ENCODE measurements around the gene NFKB2. TPM values are rescaled to one million over a fixed set of nuclear protein-coding genes. Genes with fewer than 3 reads are reported as not detected.

The NFKB2 gene
- total and polyA plus RNA-seq, 4 donors, result 6.4 to 16.6 (median 12.2) TPM

DNA sequence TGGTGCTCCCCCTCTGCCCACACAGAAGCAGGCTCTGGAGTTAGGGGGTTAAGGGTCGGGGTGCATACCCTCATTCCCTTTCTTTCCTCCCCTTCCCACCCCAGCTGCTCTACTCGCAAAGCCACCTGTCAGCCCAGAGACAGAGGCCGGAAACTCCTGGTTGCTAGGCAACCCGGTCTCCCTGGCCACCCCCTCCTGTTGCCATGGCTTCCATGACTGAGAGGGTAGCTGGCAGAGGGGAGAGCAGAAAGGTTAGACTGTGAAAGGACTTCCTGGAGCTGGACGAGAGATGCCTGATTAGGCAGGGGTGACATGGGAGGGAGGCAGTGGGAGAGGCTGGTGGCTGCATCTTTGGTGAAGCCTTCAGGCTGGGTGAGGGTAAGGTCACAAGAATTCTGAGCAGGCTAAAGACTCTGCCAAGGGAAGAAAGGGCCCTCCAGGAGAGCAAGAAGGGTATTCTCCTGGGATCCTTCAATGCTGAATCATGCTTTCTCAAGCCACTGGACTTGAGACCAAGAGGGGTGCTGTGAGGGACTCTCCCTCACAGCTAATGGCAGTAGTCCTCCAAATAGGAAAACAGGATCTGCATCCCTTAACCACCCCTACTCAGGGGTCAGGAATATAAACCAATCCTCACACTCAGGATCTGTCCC, 17.7 kb downstream of the NFKB2 start:
- H3K27ac ChIP-seq (ENCODE audit: low read depth, low read length), result peak overlapping the region; percentile 42
- DNase-seq (ENCODE audit: low read depth in 4 of 6, low spot score in 6 of 6), result peak in 2 of 6 donors; percentile 70 to 89
- WGBS (ENCODE audit: insufficient coverage), result 2% methylated on average over 3 of the region's 5 CpGs
- H3K9me3 ChIP-seq (ENCODE audit: control insufficient read depth, insufficient read depth, low read length), result no peaks in the 10 kb centered on the region
- peaks cover 7% of the 10 kb centered on the region for H3K27me3 ChIP-seq (ENCODE audit: control insufficient read depth, insufficient read depth, low read length)
- H3K4me1 ChIP-seq (ENCODE audit: control insufficient read depth, insufficient read depth, low read length), result peaks cover 70% of the 10 kb centered on the region
- H3K36me3 ChIP-seq (ENCODE audit: control insufficient read depth, insufficient read depth, low read length), result peaks cover 40% of the 10 kb centered on the region
- H3K4me3 ChIP-seq (ENCODE audit: low read depth, low read length), result no peak overlapping the region

DNA sequence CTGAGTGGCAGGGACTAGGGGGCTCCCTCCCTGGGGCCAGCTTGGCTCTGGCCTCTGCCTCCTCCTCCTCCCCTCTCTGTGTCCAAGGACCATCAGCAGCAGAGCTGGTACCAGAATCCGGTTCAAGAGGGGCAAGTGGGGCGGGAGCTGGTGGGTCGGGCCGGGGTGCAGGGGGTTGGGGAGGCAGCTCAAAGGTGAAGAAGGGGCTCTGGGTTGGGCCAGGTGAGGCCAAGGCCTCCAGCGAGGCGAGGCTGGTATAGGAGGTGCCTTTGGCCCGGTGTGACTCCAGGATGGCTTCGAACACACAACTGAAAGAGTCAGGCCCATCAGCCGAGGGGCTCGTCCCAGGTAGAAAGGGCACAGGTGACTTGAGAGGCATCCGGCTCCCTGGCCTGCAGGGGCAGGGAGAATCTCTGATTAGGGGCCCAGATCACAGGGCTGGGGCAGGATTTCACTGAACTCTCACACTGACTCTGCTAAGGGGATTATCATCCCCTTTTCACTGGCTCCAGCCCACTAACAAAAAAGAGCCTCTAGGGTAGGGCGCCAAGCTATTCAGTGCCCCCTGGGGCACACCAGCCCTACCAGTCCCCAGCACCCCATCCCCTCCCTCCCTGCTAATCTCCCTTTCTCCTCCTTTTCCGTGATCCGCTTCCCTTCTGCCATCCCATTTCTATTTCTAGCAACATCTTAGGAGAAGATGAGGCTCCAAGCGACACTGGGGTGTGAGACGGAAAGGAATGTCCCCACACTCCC, 18.5 kb downstream of the NFKB2 start:
- DNase-seq (ENCODE audit: low read depth in 4 of 6, low spot score in 6 of 6), result no peak
- 75% methylated on average over 16 of the region's 16 CpGs for WGBS (ENCODE audit: insufficient coverage)
- H3K36me3 ChIP-seq (ENCODE audit: control insufficient read depth, insufficient read depth, low read length), result peaks cover 40% of the 10 kb centered on the region
- H3K27me3 ChIP-seq (ENCODE audit: control insufficient read depth, insufficient read depth, low read length), result peaks cover 10% of the 10 kb centered on the region
- H3K4me3 ChIP-seq (ENCODE audit: low read depth, low read length), result no peak overlapping the region
- no peaks in the 10 kb centered on the region for H3K9me3 ChIP-seq (ENCODE audit: control insufficient read depth, insufficient read depth, low read length)
- no peak overlapping the region for H3K27ac ChIP-seq (ENCODE audit: low read depth, low read length)
- H3K4me1 ChIP-seq (ENCODE audit: control insufficient read depth, insufficient read depth, low read length), result peaks cover 73% of the 10 kb centered on the region

DNA sequence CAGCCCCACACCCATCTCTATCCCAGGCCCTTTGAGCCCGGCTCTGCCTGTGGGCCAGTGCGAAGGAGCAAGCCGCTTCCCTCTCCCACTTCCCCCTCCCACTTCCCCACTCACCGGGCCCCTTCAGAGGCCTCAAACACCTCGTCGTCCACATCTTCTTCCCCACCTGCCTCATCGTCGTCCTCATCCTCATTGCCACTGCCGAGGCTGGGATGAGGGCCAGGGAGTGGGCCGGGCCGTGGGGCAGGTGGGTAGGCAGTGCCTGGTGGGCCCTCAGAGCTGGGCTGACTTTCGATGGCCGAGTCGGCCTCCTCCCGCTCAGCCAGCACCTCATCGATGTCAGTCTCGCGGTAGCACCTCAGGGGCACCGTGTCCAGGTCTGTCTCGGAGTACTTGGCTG, 19.2 kb downstream of the NFKB2 start:
- peaks cover 11% of the 10 kb centered on the region for H3K27me3 ChIP-seq (ENCODE audit: control insufficient read depth, insufficient read depth, low read length)
- WGBS (ENCODE audit: insufficient coverage), result 52% methylated on average over 15 of the region's 20 CpGs
- DNase-seq (ENCODE audit: low read depth in 4 of 6, low spot score in 6 of 6), result no peak

DNA sequence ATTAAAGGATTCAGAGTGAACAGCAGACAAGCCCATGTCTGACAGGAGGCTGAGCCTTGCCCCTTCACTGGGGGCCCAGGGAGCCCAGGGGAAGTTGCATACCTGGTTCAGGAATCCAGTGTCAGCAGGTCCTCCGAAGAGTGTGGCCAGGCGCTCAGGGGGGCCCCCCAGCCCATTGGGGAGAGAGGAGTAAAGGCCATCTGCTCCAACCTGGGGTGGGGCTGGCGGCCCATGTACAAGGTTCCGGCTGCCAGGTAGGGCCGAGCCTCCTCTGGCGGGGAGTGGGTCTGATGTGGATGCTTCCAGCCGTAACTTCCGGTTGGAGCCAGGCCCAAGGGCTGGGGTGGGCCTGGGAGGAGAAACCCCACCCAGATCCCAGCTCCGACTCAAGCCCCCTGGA, 20.8 kb downstream of the NFKB2 start:
- peaks cover 3% of the 10 kb centered on the region for H3K27me3 ChIP-seq (ENCODE audit: control insufficient read depth, insufficient read depth, low read length)
- no peak overlapping the region for H3K4me3 ChIP-seq (ENCODE audit: low read depth, low read length)

More for the DNA sequence above, 19.2 kb downstream of the NFKB2 start:
- Histone ChIP-seq H3K36me3 (ENCODE audit: control insufficient read depth, insufficient read depth, low read length) (peaks cover 40% of the 10 kb centered on the region), H3K4me1 (ENCODE audit: control insufficient read depth, insufficient read depth, low read length) (peaks cover 74% of the 10 kb centered on the region), H3K9me3 (ENCODE audit: control insufficient read depth, insufficient read depth, low read length) (no peaks in the 10 kb centered on the region), H3K27ac (ENCODE audit: low read depth, low read length) (no peak overlapping the region), H3K4me3 (ENCODE audit: low read depth, low read length) (no peak overlapping the region)

DNA sequence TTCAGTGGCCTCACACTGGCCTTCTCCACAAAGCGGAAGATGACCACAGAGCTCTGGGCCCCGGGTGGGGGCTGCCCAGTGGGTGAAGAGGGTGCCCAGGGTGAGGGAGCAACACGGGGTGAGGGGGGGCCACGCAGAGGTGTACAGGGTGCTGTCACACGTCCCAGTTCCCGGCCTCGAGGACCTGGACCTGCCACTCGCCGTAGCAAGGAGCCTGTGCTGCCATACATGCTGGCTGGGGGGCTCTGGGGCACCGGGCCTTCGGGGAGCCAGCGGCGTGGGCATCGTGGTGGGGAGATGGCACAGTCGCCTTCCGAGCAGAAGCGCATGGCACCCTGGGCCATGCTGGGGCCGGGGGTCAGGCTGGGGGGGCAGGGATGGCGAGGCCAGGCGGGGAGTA, 21.2 kb downstream of the NFKB2 start:
- H3K4me1 ChIP-seq (ENCODE audit: control insufficient read depth, insufficient read depth, low read length), result peaks cover 69% of the 10 kb centered on the region
- no peak overlapping the region for H3K27ac ChIP-seq (ENCODE audit: low read depth, low read length)
- no peak for DNase-seq (ENCODE audit: low read depth in 4 of 6, low spot score in 6 of 6)
- peaks cover 3% of the 10 kb centered on the region for H3K27me3 ChIP-seq (ENCODE audit: control insufficient read depth, insufficient read depth, low read length)
- no peak overlapping the region for H3K4me3 ChIP-seq (ENCODE audit: low read depth, low read length)
- H3K9me3 ChIP-seq (ENCODE audit: control insufficient read depth, insufficient read depth, low read length), result no peaks in the 10 kb centered on the region
- WGBS (ENCODE audit: insufficient coverage), result 89% methylated on average over 20 of the region's 20 CpGs
- peaks cover 40% of the 10 kb centered on the region for H3K36me3 ChIP-seq (ENCODE audit: control insufficient read depth, insufficient read depth, low read length)

More for the DNA sequence above, 20.8 kb downstream of the NFKB2 start:
- DNase-seq (ENCODE audit: low read depth in 4 of 6, low spot score in 6 of 6), result no peak
- Histone ChIP-seq H3K27ac (ENCODE audit: low read depth, low read length) (no peak overlapping the region), H3K36me3 (ENCODE audit: control insufficient read depth, insufficient read depth, low read length) (peaks cover 40% of the 10 kb centered on the region), H3K4me1 (ENCODE audit: control insufficient read depth, insufficient read depth, low read length) (peaks cover 70% of the 10 kb centered on the region), H3K9me3 (ENCODE audit: control insufficient read depth, insufficient read depth, low read length) (no peaks in the 10 kb centered on the region)
- WGBS (ENCODE audit: insufficient coverage), result 78% methylated on average over 7 of the region's 9 CpGs

DNA sequence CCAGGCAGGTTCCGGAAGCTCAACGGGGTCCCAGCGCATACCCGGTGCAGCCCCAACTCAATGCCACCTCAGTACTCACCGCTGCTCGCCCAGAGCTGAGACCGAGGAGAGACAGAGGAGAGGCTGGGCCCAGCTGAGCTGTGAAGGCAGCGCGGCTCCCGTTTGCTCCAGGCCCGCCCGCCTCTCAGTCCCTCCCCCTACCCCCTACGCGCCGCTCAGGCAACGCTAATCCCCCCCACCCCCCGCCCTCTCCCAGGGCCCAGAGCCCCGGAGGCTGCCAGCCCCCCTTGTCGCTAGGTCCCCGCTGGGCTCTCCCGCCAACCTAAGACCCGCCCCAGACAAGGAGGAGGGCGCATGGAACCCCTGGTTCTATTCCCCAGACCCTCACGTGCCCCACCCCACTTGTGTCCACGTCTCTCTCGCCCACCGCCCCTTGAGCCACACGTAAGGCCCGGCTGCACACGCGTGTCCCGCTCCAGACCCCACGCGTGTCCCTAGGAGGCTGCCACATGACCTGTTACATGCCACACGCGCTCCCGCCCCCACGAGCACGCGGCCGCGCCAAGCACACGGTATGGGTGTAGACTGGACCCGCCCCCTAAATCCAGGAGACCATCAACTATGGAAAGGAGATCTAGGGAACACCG, 23.2 kb downstream of the NFKB2 start, which contains the start of gene PSD:
PSD (minus strand) TSS at position 164 of the 647 bp plus-strand sequence. CDS start 1,747 bp downstream, outside the sequence.
- peak within 1 kb of the TSS; percentile 95 for H3K4me3 ChIP-seq (ENCODE audit: low read depth, low read length)
- DNase-seq (ENCODE audit: low read depth in 4 of 6, low spot score in 6 of 6), result peak in 2 of 6 donors; percentile 78 to 87
- H3K4me1 ChIP-seq (ENCODE audit: control insufficient read depth, insufficient read depth, low read length), result peaks cover 69% of the 10 kb centered on the region
- peak within 1 kb of the TSS; percentile 96 for H3K27ac ChIP-seq (ENCODE audit: low read depth, low read length)
- no peaks in the 10 kb centered on the region for H3K9me3 ChIP-seq (ENCODE audit: control insufficient read depth, insufficient read depth, low read length)
- H3K36me3 ChIP-seq (ENCODE audit: control insufficient read depth, insufficient read depth, low read length), result peaks cover 37% of the 10 kb centered on the region
- peaks cover 3% of the 10 kb centered on the region for H3K27me3 ChIP-seq (ENCODE audit: control insufficient read depth, insufficient read depth, low read length)
- 1% methylated on average over 34 of the region's 45 CpGs for WGBS (ENCODE audit: insufficient coverage)

DNA sequence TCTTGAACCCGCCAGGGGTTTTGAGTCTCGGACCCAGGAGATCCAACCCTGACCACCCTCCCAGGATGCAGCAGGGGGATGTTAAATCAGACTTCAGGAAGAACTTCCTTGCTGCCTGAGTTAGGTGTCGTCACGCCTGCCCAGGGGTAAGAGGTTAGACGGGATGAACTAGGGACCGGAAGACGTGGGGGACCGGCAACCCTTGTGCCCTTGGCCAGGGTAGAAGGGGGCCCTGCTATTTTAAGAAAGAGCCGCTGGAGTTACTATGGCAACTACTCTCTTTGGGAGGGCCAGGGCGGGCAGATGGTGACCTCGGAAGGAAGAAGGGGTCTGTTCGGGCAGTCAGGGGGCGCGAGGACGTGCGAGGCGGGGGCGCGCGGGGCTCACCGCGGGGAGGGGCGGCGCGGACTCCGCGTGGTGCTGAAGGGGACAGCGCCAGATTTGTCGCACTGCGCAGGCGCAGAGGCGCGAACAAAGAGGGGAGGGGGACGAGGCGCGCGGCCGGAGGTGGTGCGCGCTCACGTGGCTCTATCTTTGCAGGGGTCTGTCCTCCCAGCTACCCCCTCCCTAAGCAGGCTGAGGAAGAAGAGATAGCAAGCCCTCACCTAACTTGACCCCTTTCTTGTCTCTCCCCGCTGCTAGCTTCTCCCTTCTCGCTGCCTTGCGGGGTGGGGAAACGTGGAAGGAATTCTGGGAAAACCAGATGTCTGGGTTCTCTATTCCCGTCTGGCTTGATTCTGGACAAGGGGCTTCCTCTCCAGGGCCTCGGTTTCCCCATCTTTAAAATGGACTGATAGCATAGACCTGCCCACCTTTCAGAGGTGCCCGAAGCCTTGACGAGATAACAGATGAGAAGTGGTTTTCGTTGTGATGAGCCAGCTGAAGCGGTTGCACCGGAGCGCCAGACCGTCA, 24.0 kb downstream of the NFKB2 start:
- WGBS (ENCODE audit: insufficient coverage), result under 1% methylated on average over 42 of the region's 54 CpGs
- Histone ChIP-seq H3K9me3 (ENCODE audit: control insufficient read depth, insufficient read depth, low read length) (no peaks in the 10 kb centered on the region), H3K27ac (ENCODE audit: low read depth, low read length) (peak overlapping the region; percentile 96), H3K4me3 (ENCODE audit: low read depth, low read length) (peak overlapping the region; percentile 95), H3K4me1 (ENCODE audit: control insufficient read depth, insufficient read depth, low read length) (peaks cover 69% of the 10 kb centered on the region), H3K27me3 (ENCODE audit: control insufficient read depth, insufficient read depth, low read length) (peaks cover 3% of the 10 kb centered on the region), H3K36me3 (ENCODE audit: control insufficient read depth, insufficient read depth, low read length) (peaks cover 39% of the 10 kb centered on the region)
- DNase-seq (ENCODE audit: low read depth in 4 of 6, low spot score in 6 of 6), result peak in 3 of 6 donors; percentile 81 to 97 (median 95)

DNA sequence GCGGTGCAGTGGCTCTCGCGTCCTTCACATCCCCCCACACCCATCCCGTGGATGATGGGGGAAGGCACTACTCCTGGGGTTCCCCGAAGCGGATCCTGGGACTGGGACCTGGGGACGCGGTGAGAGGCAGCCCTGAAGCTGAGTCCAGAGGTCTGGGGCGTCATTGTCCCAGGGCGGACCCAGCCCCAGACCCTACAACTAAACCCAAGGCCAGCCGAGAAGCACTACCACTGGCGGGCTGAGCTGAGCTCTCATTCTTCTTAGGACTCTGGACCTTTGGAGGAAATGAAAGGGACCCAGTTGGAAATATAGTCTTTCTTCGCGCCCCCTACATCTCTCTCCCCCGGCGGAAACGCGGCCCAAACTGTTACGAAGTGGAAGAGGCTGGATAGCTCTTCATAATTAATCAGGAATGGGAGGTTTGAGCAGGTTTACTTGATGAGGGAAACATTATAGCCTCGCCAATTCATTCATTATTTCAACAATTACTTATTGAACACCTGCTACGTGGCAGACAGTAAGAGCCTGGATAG, 24.7 kb downstream of the NFKB2 start:
- Histone ChIP-seq H3K4me1 (ENCODE audit: control insufficient read depth, insufficient read depth, low read length) (peaks cover 76% of the 10 kb centered on the region), H3K4me3 (ENCODE audit: low read depth, low read length) (peak overlapping the region; percentile 95), H3K27ac (ENCODE audit: low read depth, low read length) (peak overlapping the region; percentile 96), H3K36me3 (ENCODE audit: control insufficient read depth, insufficient read depth, low read length) (peaks cover 40% of the 10 kb centered on the region), H3K9me3 (ENCODE audit: control insufficient read depth, insufficient read depth, low read length) (no peaks in the 10 kb centered on the region), H3K27me3 (ENCODE audit: control insufficient read depth, insufficient read depth, low read length) (peaks cover 3% of the 10 kb centered on the region)
- 0% methylated on average over 9 of the region's 21 CpGs for WGBS (ENCODE audit: insufficient coverage)
- DNase-seq (ENCODE audit: low read depth in 4 of 6, low spot score in 6 of 6), result no peak

All from spinal cord (tissue), 10 donors.